HG03066 (cell line): ENCODE measurements around the gene FGFR4.

ENCODE experiments used
- ATAC-seq: cut with Tn5 transposase; IDR thresholded peaks from one replicate; pipeline ENCODE4 v1.9.1; 2021; ENCODE audit warnings: low read depth; ENCODE audit not compliant: unreplicated experiment

The FGFR4 gene

DNA sequence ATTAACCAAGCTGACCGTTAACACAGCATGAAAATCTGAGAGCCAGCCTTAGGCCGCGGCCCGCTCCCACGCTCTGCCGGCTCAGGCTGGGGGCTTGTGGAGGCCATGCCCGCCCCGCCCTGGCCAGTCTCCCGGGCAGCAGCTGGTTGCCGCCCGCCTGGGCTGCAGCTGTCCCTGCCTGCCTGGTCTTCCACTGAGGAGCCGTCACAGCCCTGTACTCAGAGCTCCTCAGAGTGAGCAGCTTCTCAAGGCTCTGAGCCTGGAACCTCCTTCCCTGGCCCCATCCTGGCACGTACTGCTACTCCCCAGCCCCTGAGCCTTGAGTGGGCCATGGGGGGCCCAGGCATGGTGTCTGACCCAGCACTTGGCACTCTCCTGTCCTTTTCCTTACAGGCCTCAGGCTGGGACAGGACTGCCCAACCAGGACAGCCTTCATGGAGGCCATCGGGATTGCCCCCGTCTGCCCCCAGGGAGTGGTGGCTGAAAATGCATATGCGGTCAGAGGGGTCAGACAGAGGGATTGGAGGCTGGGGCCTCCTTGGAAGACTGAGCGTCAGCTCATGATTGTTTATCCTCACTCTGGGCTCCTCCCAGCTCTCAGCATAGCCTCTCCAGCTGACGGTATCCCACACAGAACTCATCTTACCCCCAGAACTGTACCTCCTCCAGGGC lies 11.9 kb downstream of the FGFR4 start:
- ATAC-seq = no peak

DNA sequence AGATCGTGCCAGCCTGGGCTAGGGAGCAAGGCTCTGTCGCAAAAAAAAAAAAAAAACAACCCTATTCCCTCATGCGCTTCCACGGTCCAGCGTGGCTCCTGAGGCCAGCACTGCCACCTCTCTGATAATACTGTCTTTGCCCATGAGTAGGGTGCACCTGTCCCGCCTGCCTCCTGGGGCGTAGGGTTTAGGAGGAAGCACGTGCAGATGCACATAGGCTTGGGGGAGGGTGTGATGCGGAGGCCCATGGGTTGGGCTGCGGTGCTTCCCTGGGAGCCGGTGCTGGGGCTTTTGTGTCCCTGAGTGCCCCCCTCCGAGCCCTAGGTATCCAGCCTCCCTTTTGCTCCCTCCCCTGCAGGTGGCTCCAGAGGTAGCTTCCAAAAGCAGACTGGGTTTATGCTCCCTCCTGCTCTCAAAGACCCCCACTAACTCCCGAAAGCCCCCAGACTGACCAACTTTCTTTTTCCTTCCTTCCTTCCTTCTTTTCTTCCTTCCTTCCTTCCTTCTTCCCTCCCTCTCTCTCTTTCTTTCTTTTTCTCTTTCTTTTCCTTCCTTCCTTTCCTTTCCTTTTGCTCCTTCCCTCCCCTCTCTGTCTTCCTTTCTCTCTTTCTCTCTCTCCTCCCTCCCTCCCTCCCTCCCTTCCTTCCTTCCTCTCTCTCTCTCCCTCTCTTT lies 12.8 kb downstream of the FGFR4 start:
- ATAC-seq = no peak

DNA sequence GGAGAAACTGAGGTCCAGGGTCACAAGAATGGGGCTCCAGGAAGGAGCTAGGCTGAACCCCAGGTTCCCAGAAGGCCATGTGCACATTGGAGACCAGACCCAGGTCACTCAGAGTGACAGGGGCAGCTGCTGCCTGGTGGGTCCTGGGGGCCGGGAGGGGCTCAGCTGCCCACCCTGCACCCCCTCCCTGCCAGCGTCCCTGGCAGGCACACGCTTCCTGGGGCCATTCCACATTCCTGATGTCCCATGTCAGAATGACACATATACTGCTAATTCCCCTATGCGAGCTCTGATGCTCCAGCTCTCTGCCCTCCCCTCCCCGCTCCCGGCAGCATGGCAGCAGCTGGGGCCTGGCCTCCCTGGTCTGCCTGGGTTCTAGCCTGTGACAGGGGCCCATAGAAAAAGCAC lies 14.0 kb downstream of the FGFR4 start:
- ATAC-seq = no peak

DNA sequence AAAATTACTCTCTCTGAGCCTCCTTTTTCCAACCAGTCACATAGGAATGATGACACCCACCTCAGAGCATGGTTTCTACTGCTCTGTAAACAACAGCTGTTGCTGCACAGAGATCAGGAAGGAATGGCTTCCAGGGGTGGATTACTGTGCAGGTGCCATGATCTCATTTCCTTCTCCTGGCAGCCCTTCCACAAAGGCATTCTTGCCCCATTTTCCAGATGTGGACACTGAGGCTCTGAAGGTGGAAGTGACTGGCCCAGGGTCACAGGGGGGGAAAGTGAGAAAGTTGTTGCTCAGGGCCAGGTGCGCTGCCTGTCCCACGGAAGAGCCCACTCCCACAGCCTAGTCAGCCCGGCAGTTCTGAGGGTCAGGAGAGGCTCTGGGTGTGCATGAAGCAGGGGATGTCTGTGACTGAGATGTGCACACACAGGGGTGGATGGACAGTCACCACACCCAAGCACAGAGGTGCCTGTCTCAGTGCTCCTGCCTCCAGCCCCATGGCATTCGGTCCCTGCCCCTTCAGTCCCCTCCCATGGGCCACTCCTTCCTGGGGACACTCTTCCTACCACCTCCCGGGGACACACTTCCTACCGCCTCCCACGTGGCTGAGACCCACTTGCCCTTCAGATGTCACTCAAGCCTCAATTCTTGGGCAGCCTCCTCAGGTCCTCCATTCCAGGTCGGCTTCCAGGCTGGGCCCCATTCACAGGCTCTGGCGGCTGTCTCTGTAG lies 17.0 kb downstream of the FGFR4 start:
- no peak for ATAC-seq

DNA sequence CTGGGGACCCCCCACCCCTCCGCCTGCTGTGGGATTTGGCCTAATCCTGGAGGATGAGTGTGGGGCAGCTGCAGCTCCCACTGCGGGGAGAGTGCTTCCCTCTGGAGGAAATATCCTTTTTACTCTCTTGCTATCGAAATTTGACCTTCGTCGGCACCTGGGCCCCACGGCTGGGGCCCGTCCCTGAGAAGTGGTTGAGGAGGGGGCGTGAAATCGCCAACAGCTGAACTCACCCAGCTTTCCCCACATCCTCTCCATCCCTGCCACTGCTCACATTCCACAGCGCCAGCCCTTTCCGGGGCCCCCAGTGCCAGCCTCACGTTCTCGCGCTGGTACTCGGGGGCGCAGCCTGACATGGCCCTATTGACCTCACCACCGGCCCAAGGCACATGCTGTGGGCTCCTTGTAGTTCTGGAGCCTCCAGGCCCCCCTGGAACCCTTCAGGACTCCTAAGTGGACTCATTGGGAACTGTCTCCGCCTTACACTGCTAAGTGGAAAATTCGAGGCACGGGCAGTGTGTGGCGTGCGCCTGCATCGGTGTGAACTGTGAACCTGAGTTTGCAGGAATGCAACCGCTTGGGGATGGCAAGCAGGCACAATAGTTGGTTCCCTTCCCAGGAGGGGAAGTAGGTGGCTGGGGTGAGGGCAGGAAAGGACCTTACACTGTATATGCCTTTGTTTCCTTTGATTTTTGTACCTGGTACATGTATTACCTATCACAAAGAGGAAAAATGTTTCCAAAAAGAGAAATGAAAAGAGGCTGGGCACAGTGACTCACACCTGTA lies 19.2 kb downstream of the FGFR4 start:
- no peak for ATAC-seq

DNA sequence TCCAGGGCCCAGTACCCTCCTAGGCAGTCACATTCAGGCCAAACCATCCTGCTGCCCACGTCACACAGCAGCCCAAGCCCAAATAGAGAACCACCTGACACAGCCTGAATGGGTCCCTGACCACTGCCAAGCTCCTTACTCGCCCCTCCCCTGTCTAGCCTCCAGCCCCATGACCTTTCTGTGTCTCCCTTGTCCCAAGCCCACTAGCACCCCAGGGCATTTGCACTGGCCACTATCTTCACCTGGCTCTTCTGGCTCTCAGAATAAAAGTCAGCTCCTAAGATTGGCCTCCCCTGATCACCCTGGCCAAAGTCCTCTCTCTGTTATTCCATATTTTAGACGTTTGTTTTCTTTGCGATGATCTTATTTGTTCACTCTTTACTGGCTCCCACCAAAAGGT lies 20.4 kb downstream of the FGFR4 start:
- ATAC-seq = no peak

DNA sequence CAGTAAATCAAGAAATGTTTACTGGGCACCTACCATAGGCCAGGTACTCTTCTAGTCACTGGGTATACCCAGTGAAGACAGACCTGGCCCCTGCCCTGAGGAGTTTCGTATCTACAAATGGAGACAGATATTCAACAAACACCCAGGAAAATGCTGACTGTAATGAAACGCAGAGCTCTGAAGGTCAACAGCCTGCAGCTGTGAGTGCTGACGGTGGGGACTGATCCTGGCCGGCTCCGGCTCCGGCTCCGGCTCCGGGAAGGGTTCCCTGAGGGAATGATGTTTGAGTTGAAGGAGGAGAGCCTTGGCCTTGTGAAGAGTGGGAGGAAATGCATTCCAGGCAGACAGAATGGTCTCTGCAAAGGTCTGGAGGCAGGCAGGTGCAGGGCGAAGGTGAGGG lies 23.1 kb downstream of the FGFR4 start:
- no peak for ATAC-seq

DNA sequence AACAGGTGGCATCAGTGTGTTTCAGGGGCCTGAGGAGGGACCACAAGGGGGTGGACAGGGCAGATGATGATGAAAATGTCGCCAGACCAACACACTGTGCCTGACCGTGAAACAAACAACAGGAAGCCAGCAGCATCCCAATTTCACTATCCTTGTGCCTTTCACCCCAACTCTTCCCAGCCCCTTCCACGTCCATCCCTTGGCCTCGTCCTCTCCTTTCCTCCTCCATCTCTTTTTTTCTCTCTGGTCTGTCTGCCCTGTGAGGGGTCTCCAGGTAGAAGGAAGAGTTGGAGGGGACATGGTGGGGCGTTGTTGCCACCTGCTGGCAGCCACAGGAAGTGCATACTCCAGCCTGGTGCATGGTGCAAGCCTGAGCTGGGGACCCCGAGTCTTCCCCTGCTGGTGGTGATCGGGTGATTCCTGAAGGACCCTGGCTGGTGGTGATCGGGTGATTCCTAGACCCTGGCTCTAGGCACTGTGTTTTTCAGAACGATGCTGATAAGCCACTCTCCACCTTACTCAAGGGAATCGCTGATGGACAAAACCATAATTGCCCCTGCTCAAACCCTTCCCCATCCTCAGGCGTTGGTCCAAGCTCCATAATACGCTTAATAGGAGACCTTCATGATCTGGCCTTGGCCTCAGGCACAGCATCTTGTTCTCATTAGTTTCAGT lies 25.1 kb downstream of the FGFR4 start:
- ATAC-seq = peak; percentile 52

DNA sequence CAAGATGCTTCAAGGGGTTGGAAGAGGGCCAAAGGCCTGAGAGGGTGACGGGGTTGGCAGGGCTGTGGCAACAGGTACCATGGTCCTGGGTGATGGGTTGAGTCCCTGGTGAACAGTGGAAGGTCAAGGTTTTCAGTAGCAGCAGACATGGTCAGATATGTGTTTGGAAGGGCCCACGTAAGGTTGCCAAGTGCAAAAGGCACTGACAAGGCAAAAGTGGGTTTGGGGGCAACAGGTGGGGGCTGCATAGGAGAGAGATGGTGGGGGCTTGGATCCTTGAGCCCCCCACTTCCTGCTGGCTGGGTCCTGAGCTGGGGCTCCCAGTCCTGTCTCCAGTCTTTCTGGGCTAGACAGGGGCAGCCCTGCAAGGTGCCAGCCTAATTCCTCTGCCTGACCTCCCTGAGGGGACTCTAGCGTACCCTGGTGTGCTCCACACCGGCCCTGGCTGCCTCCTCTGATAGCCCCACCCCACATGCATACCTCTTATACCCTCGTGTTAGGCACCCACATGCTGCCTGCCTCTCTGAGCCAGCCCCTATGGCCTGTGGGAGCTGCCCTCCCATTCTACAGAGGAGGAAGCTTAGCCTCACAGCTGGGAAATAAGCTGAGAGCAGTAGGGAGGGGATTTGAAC lies 26.0 kb downstream of the FGFR4 start:
- no peak for ATAC-seq

DNA sequence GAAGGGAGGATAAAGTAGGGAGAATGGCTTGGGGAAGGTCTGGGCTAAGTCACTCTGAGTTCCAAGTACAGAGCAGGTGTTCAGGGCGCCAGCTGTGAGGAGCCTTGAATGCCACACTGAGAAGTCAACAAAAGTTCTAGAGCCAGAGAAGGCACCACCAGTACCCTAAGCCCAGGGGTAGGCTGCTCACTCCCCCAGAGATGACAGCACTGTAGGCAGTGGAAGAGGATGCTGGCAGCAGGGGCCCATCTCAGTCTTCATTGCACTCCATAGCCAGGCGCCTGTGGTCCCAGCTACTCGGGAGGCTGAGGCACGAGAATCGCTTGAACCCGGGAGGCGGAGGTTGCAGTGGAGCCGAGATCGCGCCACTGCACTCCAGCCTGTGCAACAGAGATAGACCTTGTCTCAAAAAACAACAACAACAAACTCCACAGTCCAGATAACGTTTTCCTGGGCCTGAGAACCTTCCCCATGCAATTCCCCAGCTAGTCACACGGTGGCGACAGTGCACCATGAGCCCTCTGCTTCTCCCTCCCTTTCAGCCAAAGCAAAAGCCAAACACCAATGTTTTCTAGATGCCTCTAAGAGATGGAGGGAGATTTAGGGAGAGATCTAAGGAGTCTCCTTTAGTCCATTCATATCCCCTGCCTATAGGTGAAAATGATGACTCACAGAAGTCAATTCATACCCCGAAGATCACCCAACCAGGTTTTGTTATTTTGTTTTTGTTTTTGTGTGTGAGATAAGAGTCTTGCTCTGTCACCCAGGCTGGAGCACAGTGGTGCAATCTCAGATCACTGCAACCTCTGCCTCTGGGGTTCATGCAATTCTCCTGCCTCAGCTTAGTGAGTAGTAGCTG lies 27.1 kb downstream of the FGFR4 start:
- ATAC-seq = no peak

DNA sequence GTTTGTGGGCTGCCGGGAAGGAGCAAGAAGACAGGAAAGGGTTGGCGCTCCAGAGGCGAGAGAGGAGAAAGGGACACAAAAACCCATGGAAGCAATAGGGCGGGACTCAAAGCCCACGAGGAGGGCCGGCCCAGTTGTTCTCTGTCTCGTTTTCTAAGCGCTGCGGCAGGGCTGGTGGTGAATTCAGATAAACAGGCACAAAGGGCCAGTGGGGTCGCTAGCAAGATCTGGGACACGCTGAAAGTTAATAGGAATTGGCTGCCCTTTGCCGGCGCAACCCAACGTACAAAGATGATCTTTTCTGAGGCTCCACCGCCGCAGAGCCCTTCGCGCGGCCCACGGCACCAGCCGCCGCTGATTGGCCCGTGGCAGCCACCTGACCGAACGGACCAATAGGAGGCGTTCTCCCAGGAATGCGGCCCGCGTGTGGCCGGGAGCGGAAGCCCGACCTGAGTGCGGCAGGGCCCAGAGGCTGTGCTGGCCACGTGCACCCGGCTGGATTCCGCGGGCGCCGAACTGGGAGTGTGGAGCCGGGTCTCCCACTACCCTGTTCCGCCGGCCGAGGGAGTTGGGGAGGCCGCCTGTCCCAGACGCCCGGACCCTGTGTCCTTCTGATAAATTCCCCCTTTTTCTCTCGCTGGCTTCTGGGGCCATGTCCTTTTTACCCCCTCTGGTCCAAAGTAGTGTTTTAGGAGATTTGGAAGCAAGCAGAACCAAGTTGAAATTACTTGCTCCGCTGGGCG lies 30.1 kb downstream of the FGFR4 start:
- no peak for ATAC-seq

DNA sequence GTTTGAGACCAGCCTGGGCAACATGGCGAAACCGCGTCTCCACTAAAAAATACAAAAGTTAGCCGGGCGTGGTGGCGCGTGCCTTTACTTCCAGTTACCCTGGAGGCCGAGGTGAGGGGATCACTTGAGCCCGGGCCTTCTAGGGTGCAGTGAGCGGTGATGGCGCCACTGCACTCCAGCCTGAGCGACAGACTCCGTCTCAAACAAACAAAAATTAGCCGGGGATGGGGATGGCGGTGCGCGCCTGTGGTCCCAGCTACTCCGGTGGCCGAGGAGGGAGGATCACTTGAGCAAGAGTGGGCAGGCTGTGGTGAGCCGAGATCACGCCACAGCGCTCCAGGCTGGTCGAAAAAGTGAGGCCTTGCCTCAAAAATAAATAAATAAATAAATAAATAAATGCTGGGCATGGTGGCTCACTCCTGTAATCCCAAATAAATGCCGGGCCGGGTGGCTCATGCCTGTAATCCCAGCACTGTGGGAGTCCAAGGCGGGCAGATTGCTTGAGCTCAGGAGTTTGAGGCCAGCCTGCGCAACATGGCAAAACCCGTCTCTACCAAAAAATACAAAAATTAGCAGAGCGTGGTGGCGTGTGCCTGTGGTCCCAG lies 30.8 kb downstream of the FGFR4 start:
- ATAC-seq = no peak

DNA sequence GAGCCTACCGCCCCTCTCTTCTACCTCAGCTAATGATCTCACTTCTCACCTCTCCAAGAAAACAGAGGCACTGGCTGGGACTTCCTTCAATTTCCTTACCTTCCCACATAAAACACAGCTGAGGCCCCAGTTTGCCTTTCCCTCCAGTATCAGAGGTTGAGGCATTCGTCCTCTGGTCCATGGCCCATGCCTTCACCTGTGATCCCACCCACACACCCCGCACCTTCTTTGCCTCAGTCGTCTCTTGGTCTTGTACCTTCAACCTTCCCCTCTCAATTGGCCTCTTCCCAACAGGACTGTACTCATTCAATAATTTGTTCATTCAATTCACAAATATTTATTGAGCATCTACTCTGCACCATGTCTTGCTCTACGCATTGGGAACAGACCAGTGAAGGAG lies 35.9 kb downstream of the FGFR4 start:
- no peak for ATAC-seq

DNA sequence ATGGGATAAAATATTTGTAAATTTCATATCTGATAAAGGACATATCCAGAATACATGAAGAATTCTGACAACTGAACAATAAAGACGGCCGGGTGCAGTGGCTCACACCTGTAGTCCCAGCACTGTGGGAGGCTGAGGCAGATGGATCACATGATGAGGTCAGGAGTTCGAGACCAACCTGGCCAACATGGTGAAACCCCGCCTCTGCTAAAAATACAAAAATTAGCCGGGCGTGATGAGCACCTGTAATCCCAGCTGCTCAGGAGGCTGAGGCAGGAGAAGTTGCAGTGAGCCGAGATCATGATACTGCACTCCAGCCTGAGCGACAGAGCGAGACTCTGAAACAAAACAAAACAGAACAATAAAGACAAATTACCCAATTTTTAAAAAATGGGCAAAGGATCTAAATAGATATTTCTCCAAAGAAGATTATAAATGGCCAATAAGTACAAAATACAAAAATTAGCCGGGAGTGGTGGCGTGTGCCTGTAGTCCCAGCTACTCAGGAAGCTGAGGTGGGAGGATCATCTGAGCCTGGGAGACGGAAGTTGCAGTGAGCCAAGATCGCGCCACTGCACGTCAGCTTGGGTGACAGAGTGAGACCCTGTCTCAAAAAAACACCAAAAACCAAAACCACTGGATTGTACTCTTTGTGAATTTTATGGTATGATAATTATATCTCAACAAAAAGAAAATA lies 37.2 kb downstream of the FGFR4 start:
- no peak for ATAC-seq

DNA sequence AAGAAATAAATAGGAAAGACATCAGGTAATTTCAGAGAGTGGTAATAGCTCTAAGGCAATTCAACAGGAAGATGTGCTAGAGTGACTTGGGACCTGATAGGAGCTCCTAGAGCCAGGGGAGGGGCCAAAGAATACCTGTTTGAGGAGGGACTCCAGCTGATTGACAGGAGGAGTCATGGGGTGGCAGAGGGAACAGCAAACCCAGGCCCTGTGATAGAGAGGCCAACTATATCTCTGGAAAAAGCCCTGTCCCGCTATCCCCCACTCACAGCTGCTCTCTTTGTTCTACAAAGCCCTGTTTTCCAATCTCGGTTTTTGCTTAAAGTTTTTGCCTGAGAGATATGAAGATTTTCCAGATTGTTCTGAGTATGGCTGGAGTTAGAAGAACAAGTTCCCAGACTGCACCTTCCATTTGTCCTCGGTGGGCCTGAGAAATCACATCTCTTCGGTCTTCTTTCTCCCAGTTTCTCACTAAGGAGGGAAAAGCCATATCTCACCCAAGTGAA lies 37.8 kb downstream of the FGFR4 start:
- ATAC-seq = no peak

DNA sequence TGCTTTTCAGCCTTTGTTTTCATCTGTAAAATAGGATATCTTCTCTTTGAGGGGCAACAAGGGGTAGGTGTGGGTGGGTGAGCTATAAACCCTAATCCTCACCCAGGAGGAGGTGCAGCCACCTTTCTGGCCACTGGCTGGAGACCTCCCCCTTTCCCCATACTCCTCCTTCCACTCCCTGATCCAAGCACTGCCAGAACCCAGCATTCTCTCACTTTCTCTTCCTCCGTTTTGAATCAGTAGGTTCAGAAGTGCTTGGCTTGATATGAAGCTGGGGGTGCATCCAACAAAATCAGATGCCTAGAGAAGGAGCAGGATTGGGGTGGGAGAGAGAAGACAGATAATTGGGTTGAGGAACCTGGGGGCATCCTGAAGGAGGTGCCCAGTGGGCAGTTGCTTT lies 40.1 kb downstream of the FGFR4 start:
- no peak for ATAC-seq

DNA sequence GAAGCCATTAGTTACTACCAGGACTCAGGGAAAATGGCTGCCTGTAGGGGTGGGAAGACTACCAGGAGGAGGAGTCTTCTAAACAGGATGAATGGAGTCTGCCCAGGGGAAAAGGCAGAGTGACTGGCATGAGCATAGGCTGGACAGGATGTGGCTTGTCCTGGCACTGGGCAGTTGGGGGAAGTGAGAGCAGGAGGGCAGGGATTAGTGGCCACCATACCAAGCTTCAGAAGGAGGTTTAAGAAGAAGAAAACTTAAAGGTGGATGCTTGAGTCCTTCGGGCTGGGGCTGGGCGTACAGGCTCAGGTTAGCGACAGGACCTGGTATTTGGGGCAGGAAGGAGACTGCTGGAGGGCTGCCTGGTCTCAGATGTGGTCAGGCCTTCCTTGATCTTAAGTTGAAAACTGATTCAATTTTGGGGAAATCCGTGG lies 41.9 kb downstream of the FGFR4 start:
- no peak for ATAC-seq
